ENCODE results near the gene NOD1.

- no peak for TF ChIP-seq PAX5 (IDR thresholded peaks at IDR 0.05; ENCODE audit: insufficient read depth, low read length, severe bottlenecking)
- TF ChIP-seq TAF1 (IDR thresholded peaks at IDR 0.05; ENCODE audit: low read depth, low read length) = no peak
Observed at GRCh38 chr7:30515761-30516160, 37.2 kb upstream of the NOD1 start.
